ENCODE results near the gene GSG1L. TPM values are rescaled to one million over a fixed set of nuclear protein-coding genes. Genes with fewer than 3 reads are reported as not detected.

The GSG1L gene
- total RNA-seq, 1 donor from 2014 or later: 1.4 TPM

DNA sequence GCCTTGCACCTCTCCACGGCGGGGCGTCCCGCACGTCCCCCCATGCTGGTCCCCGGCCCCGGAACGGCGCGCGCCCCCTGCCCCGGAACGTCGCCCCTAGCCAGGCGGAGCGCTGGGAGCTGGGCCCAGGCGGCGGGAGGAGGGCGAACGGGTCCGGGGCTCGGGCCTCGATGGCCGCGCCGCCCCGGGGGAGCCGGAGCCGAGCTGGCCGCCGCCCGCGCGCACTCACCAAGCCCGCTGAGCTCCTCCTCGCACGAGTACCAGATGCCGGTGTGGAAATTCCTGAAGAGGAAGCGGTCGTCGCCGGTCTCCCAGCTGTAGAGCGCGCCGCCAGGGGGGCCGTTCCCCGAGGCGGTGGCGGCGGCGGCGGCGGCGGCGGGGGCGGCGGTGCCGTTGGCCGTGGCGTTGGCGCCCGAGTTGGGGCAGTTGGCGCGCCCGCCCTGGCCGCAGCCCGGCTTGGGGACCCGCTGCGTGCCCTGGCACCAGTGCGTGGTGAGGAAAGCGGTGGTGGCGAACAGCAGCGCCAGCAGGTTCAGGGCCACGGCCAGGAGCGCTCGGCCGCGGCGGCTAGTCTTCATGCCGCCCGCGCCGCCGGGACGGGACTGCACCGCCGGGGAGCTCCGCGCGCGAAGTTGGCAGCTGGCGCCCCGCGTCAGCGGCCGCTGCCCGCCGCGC, 530 bp downstream of the GSG1L start:
- DNase-seq: peak; percentile 44

DNA sequence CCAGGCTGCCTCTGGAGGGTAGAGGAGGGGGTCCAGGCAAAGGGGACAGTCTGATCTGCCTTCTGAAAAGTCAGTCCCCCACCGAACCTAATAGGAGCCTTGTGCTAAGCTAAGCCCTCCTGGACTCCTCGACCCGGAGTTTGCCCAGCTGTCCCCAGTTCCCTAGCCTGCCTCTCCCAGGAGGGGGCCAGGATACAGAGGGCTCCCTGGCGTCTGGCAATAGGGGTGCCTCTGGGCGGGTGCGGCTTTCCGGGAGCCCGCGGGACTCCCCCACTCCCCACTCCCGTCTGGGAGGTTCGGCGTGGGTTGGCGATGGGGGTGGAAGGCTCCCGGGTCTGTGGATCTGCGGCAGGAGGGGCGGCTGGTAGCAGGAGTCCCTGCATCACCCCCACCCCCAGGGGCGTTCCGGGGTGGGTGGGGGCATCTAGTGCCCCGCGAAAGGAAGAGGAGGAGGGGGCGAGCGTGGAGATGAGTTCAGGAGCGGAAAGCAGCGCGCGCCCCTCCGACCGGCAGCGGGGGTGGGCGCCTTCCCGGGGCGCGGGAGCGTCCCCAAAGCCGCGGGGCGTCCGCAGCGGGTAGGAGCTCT, 1.2 kb downstream of the GSG1L start:
- no peak for DNase-seq

DNA sequence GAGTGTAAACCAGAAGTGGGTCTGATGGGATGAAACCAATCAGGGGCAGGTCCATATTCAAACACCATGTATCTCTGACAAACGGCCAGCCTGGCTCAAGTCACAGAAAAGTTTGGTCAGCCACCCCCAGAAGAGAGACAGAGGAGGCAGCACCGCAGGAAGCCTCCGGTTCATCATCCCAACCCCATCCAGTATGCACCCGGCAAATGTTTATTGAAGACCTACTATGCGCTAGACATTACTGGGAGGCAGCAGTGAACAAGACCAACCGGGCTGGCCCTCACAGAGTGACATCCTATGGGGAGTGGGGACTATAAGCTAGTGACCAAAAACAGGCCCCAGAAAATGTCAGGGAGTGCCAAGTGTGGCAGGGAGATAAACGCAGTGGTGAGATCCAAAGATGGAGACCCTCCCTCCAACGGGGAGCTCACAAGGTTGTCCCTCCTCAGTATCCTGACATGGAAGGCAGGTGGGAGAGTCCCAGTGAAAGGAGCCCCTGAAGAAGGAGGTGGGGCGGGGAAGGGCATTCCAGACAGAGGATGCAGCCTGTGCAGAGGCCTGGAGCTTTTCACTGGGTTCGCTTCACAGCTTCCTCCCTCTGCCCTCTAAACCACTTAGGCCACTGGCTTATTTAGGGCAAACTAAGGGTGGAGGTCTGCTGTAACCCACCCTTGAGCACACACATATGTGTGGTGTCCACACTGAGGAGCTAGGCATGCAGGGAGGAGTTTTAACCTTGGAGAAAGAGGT, 2.0 kb downstream of the GSG1L start:
- DNase-seq: no peak

DNA sequence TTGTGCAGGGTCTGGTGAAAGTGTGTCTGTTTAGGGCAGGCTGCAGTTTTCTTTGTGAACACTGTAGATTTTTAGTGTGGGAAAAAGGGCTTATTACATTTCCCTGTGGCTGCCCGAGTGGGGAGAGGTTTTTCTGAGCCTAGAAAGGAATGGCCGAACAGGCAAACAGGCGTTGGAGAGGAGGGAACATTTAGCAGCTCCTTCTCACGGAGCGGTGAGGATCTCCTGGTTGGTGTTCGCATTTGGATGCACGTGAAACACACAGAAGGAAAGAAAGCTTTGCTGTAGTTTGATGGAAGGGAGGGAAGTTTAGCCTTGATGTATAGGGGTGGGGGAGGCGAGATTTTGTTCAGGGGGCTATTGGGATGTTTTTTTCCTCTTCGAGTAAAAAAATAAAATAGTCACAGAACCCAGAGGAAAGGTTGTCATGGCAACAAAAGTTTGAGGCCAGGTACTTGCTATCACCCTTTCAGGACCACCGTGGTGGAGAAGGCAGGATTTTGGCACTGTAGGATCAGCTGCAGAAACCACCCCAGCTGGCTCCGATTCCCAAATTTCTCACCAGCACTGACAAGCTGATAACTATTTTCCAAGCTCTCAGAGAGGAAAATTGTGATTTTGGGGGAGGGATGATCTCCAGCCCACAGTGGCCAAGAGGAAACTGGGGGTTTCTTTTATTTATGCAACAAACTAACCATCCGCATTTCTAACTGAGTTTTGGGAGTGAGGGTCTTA, 3.5 kb downstream of the GSG1L start:
- DNase-seq: peak; percentile 34

DNA sequence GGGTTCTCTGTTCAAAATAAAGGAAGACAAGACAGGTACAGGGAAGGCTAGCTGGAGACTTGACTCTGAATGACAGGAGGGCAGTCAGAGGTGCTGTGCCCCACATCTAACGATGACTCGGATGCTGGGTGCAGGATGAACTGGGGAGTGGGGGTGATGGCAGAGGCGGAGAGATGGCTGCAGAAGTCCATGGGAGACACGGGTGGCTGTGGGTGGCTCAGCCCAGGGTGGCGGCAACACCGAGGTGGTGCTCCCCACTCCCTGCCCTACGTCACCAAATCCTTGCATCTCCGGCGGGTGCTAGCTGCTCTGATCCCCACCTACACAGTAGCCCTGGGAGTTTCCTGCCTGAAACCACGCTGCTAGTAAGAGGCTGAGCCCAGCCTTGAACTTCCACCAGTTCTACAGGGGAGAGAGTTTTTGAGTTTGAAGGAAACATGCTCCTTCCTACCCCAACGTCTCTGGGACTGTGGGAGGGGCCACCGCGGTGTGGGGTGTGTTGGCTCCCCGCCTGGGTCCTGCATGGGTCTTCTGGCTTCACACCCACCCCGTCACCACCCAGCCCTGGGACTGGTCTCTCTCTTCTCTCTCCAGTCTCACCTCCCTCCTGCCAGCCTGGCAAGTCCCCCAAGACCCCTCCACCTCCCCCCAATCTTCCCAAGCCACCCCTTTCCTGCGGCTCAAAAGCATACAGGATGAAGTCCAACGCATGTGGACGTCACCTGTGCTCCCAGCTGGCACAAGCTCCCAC, 4.5 kb downstream of the GSG1L start:
- DNase-seq: no peak

DNA sequence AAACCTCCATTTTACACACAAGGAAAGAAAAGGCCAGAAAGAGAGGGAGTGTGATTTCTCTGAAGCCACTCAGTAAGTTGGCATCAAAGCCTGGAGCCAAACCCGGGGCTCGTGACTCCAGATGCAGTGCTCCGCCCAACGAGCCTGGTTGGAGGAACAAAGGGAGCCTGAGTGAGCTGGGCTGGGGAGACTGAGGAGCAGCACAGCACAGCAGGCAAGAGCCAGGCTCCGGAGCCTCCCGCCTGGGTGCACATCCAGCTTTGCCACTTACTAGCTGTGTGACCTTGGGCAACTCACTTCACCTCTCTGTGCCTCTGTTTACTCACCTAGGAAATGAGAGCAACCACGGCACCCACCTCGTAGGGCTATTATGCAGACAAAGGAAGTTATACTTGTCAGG, 5.6 kb downstream of the GSG1L start:
- no peak for DNase-seq

DNA sequence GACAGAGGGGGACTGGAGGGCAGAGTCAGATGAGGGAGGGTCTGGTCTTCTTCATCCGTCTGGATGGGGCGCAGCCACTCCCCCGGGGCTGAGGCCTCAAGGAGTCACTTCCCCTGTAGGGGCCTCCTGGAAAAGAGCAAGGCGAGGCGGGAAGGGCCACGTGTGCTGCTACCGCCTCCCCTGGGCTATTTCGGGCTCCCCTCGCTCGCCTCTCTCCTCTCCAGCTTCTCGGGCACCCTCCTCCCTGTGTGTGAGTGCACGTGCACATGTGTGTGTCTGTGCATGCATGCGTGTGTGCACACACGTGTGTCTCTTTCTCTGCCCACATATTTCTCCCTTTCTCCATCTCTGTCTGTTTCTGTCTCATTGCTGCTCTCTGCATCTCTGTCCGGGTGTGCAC, 10.1 kb downstream of the GSG1L start:
- no peak for DNase-seq

DNA sequence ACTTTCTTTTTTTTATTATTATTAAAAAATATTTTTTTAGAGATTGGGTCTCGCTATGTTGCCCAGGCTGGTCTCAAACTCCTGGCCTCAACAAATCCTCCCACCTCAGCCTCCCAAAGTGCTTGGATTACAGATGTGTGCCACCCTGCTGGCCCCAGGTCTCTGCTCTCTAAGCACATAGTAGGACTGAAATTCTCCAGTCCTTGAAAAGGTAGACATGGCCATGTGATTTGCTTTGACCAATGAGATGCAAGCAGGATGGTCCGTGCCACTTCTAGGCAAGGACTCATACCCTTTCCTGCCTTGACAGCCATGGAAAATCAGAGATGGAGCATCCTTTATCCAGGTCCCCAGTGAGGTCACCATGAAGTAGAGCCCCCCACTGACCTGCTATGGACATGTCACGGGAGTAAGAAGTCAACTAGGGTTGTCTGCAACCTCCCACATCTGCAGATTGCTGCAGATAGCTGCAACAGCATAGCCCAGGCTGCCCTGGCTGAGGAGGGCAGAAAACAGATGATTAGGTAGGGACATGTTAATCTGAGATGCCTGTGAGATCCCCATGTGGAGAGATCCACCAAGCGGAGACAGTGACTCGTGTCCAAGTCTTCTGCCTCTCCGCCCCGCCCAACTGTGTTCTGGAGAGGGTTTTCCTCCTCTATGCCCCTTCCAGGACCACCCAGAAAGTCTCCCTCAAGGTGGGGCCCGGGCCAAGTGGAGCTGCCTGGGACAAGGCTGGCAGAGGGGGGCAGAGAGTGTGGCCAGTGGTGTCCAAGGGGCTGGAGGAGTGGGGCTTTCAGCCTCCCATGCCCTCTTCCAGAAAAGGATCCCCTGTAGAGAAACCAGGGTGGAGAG, 11.0 kb downstream of the GSG1L start:
- no peak for DNase-seq

DNA sequence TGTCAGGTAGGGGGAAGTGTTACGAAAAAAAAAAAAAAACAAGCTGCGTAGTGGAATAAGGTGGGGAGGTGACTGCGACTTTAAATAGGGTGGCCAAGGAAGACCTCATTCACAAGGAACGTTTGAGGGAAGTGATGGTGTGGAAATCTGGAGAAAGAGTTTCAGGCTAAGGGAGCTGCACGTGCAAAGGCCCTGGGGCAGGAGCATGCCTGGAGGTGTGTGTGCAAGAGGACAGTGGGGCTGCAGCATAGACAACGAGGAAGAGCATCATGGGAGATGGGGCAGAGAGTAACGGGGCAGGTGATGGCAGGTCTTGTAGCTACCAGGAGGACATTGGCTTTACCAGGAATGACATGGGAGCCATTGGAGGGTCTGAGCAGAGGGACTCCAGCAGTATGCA, 12.0 kb downstream of the GSG1L start:
- DNase-seq: no peak

DNA sequence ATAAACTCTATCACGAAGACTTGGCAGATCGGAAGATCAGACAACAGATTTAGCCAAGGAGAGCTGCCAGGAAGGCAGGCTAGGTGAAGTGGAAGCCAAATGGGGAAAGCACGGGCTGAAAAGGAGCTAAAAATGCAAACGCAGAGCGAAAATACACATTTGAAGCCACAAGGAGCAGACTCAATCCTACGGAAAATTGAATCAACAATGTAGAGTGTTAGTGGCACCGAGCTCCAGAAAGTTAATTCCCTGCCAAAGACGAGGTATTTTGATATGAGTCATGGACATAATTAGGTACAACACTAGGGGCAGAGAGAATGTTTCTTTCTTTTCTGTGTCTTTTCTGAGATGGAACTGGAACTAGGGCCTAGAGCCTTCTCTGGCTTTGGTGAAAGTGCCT, 20.7 kb downstream of the GSG1L start:
- DNase-seq: peak; percentile 18

DNA sequence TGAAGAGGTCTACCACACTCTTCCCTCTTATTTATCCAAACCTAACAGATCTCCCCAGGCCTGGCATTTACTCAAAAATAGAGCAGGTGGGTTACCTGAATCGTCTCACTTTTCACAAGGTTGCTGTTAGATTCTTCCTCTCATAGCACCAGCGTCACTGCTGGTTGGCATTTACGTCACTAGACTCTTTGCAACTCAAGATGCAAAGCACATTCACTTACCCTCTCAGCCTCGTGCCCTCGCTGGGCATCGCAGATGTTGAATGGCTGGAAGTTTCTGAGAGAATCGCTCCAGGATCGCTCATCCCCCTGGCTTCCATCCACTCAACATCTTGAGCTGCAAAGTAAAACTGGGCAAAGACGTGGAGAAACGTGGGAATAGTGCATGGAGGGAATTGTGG, 21.9 kb downstream of the GSG1L start:
- no peak for DNase-seq

DNA sequence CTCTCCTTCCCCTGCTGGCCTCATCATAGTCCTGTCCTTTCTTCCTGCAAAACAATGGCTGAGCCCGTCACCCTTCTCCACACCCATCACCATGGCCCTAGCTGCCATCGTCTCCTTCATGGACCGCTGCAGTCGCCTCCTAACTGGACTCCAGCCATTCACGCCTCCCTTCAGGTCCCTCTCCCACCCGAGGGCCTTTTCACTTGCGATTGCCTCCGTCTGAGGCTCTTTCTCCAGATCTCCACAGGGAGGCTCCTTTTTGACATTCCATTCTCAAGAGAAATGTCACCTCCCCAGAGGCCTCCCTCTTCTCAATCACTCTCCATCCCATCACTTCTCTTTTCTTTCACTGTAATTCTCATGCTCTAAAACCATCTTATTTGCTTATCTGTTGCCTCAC, 23.5 kb downstream of the GSG1L start:
- no peak for DNase-seq

DNA sequence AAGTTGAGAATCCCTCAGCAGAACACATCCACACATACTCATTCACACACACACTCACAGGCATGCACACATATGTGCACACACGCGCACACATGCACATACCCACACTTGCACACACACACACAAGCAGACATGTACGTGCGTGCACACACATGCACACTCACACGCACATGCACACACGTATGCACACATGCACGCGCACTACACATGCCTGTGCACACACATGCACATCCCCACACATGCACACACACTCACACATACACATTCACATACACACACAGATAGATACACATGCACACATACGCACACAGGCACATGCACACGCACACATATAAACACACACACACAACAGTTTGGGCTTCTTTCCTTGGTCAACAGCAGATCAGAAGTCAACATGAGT, 24.0 kb downstream of the GSG1L start:
- DNase-seq: no peak

DNA sequence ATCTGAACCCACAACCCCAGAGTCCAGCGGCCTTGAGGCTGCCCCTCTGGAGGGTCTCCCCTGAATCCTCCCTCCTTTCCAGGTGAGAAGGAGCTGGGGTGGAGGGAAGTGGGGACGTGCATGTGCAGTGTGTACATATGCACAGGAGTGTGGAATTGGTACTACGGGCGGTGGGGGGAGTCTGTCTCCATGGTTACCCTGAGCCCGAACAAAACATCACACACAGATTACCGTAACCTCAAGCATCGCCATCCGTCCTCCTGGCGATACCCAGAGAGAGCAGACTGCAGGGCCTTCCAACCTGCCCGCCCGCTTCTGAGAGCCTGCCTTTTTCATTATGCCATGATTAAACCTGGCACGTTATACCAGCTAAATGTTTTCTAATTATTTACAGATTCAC, 25.1 kb downstream of the GSG1L start:
- no peak for DNase-seq

DNA sequence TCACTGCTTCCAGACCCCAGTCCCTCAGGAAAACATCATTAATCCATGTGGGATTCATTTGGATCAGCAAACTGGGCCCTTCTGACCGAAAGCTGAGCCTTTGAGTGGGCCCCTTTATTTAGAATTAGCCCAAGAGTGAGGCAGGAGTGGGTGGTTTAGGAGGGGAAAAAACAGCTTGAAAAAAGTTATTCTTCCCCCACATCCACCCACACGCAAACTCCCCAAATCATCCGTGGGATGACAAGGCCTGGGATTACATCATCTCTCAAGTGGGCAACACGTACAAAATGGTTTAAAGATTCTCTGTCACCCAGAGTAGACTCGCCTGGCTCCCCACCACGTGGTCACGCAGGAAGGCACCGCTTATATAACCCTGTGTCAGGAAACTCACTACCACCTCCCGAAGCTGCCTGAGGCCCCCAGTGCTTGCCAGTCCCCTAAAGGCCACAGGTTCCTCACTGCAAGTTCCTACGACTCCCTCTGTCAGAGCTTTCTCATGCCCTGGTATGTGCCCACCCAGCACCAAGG, 27.6 kb downstream of the GSG1L start:
- DNase-seq: no peak

DNA sequence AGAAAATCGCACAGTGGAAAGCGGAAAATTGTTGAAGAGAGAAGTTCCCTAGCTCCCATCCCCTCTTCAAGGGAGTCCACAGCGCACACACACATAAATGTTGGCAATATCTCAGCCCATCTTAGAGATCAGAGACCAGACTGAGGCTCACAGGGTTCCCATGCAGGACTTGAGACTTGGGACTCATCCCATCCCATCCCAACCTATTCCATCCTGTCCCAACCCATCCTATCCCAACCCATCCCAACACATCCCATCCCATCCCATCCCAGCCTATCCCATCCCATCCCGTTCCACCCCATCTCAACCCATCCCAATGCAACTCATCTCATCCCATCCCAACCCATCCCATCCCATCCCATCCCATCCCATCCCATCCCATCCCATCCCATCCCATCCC, 29.6 kb downstream of the GSG1L start:
- no peak for DNase-seq

DNA sequence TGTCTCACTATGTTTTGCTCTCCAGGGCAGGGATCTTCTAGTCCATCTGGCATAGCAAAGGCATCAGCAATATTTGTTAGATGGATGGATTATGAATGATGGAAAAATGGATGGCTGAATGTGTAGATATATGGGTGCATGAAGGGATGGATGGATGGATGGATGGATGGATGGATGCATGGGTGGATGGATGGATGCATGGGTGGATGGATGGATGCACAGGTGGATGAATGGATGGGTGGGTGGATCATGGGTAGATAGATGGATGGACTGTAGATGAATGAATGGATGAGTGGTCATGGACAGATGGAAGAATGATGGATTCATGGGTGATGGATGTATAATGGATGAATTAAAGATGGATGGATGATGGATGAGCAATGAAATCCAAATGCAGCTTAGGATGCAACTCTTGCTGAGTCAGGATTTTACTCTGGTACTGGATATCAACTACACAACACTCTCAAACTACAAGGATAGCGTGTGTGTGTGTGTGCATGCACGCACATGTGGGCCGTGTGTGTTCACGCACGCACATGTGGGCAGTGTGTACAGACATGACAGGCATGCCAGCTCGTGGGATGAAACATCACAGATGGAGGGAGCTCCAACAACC, 34.0 kb downstream of the GSG1L start:
- no peak for DNase-seq

DNA sequence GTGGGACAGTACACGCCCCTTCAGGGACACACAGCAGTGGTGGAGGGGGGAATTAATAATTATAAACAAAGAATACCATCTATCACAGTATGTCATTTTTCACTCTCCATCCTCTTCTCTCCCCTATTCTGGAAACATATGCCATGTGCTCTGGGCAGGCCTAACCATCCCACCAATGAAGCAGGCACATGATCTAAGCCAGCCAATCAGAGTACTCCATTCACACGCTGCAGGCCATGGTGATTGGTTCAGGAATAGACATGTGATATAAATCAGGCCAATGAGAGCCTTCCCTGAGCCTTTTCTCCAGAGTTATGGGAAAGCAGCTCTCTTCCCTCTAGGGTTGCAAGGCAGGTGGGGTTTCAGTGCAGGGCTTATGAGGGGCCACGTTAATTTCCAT, 36.5 kb downstream of the GSG1L start:
- DNase-seq: no peak

DNA sequence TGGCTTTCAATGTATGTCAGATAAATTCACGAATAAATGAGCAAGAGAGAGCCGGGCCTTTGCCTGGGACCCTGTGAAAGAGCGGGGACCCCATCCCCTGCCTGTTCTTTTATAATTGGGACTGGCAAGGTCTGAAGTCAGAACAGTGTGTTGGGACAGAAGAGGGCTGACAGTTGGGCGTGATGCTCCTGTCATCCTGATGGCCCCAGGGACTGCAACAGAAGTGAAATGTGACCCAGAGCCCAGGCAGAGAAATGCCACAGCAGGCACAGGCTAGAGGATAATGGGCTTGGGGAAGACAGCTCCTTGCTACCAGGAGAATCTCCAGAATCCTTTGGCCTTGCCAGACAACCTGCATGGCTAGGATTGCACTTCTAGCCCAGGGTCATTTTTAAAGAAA, 37.9 kb downstream of the GSG1L start:
- no peak for DNase-seq

DNA sequence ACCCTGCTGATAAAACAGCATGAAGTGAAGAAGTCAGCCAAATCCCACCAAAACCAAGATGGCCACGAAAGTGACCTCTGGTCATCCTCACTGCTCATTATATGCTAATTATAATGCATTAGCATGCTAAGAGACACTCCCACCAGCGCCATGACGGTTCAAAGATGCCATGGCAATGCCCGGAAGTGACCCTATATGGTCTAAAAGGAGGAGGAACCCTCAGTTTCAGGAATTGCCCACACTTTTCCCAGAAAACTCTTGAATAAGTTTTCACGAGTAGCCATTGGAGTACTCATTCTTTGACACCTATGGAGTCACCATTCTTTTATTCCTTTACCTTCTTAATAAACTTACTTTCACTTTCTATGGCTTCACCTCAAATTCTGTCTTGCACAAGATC, 44.3 kb downstream of the GSG1L start:
- no peak for DNase-seq

DNA sequence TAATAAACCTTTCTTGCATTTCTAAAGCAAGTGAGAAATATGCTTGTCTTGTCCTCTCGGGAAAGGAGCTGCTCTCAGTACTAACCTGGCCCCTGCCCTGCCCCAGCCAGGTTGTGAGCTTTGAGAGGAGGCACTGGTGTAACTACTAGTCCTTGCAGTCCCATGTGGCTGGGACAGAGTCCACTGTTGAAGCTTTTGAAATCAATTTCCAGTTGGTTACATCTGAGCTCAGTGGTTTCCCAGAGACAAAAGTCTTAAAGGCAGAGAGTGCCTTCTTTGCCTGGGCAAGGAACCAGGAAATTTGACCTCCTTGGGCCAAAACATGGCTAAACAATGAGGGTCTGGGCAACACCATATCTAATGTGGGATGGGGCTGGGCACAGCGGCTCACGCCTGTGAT, 48.7 kb downstream of the GSG1L start:
- peak; percentile 14 for DNase-seq
